ENCODE measurements around the gene TRIM46. TPM values are rescaled to one million over a fixed set of nuclear protein-coding genes. Genes with fewer than 3 reads are reported as not detected.

The TRIM46 gene
- total and polyA plus RNA-seq, 9 of the 15 experiments (the other 6 are each of a cell fraction or from before 2014, with no cell fraction given): 0.05 to 0.60 (median 0.16) TPM; not detected in 3

- TF ChIP-seq PRDM10 (IDR thresholded peaks at IDR 0.05; ENCODE audit: partially characterized antibody): peak; percentile 62
- no peak for TF ChIP-seq ATF4 (CRISPR knock-in tag; IDR thresholded peaks at IDR 0.05)
- TF ChIP-seq ZFP36 (IDR thresholded peaks at IDR 0.05; ENCODE audit: low read depth, low read length, partially characterized antibody): peak; percentile 13
- no peak for TF ChIP-seq NFATC3 (IDR thresholded peaks at IDR 0.05)
- TF ChIP-seq EZH2 (IDR thresholded peaks at IDR 0.05; ENCODE audit: borderline replicate concordance, low read depth, low read length): no peak
- TF ChIP-seq SMAD4 (CRISPR knock-in tag; conservative IDR thresholded peaks at IDR 0.05): peak; percentile 84
- 0 out of 2 replicates have a peak, but pooled peaks have one; percentile 51 for TF ChIP-seq NFE2 (IDR thresholded peaks at IDR 0.05; ENCODE audit: low read depth)
- peak; percentile 5; the same call in 1 of the 2 replicates for TF ChIP-seq MAFF (IDR thresholded peaks at IDR 0.05; ENCODE audit: low read length)
- 0 out of 2 replicates have a peak, but pooled peaks have one; percentile 11 for TF ChIP-seq CEBPG (CRISPR knock-in tag; IDR thresholded peaks at IDR 0.05)
- no peak for TF ChIP-seq CEBPG (tag; conservative IDR thresholded peaks at IDR 0.05 in 1 of 2, IDR thresholded peaks at IDR 0.05 in 1 of 2)
- TF ChIP-seq ATF3 (IDR thresholded peaks at IDR 0.05): peak; percentile 55; the same call in 1 of the 2 replicates
- TF ChIP-seq ATF3 (CRISPR knock-in tag; conservative IDR thresholded peaks at IDR 0.05): 0 out of 2 replicates have a peak, but pooled peaks have one; percentile 35
- TF ChIP-seq ZNF639 (CRISPR knock-in tag; conservative IDR thresholded peaks at IDR 0.05 in 1 of 2, IDR thresholded peaks at IDR 0.05 in 1 of 2): no peak; a peak in 1 of 4 replicates
- TF ChIP-seq EGR1 (conservative IDR thresholded peaks at IDR 0.05): peak; percentile 76
- TF ChIP-seq TFAP4 (CRISPR knock-in tag; IDR thresholded peaks at IDR 0.05; ENCODE audit: borderline replicate concordance): peak; percentile 98
- peak; percentile 18 for TF ChIP-seq TBP (optimal IDR thresholded peaks at IDR 0.05; ENCODE audit: low read depth, low read length)
- TF ChIP-seq RCOR1 (IDR thresholded peaks at IDR 0.05; ENCODE audit: borderline replicate concordance in 1 of 2, low read depth in 2 of 2, low read length in 2 of 2): peak in 1 of 2 experiments; percentile 58; a peak in 1 of 4 replicates
- TF ChIP-seq HDGF (IDR thresholded peaks at IDR 0.05): peak; percentile 38; the same call in 1 of the 2 replicates
Measured at GRCh38 chr1:155134880-155135414, 38.7 kb upstream of the TRIM46 start (continued).
